GM20431 (cell line): ENCODE results near the gene CHCHD10.
"Not testable (repeated sequence)": the region's sequence is repeated elsewhere in the genome, so short reads cannot be mapped to it uniquely, and the experiment has no call there.

ENCODE experiments used
- in situ Hi-C: fragments of 300-500 bp; cut with MseI, MboI; formaldehyde crosslinking; loops from one replicate; pipeline ENCODE4 v1.15.0; 2020; ENCODE audit warnings: low sequenced_read_pairs; ENCODE audit not compliant: unreplicated experiment

CHCHD10 gene

DNA sequence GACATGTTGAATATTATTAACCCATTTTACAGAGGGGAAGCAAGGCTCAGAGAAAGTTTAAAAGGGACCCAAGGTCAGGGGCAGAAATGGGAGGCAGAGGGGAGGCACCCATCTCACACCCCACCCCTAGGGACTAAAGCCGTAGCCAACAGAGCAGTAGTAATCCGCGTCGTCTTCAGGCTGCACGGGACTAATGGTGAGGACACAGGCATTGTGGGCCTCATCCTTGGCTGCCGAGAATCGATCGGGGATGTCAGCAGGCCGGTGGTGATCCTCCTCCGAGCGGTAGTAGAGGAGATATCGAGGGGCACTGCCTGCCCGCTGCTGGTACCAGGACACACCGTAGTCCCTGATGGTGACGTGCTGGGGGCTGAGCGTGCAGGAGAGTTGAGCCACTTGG lies 15.0 kb downstream of the CHCHD10 start:
- in situ Hi-C loops = no loop called here

DNA sequence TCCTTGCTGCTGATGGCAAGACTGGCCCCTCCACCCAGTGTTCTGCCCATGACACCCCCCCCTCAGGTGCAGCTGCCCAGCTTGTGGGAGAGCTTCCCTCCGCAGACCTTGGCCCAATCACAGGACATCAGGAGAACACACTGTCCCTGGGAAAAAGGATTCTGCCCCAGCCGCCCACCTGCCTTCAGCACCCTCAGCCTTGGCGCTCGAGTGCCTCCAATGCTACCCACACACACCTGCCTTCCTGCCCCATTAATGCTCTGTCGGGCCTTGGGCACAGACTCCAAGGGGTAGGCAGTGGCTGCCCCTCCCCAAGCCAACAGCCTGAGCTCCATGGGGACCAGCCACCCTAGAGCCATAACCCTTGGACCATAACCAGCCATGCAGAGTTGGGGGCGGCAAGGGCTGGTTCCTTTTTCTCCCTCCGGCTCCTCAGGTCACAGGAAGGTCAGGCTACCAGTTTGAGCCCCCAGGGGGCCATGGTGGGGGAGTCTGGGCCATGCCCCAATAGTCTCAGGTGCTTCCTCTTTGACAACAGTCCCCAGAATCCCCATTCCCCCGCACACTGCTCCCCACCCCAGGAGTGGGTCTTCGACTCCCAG lies 15.6 kb downstream of the CHCHD10 start:
- in situ Hi-C loops = no loop called here

DNA sequence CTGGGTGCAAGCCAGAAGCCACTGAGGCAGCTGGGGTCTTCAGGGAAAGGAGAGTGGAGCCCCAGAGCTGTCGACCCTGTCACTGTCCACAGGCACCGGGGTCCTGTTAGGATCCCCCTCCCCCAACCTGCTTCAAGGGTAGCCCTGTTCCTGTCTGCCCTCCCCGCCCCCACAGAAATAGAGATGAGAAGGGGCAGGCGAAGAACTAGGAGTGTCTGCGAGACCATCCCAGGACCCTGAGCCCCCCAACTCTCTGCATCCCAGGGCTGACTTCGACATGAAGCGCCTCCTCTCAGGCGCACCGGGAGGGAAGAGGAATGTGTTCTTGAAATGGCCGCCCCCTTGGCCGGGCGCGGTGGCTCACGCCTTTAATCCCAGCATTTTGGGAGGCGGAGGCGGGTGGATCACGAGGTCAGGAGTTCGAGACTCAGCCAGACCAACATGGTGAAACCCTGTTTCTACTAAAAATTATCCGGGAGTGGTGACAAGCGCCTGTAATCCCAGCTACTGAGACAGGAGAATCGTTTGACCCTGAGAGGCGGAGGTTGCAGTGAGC lies 16.3 kb downstream of the CHCHD10 start:
- in situ Hi-C loops = no loop called here

DNA sequence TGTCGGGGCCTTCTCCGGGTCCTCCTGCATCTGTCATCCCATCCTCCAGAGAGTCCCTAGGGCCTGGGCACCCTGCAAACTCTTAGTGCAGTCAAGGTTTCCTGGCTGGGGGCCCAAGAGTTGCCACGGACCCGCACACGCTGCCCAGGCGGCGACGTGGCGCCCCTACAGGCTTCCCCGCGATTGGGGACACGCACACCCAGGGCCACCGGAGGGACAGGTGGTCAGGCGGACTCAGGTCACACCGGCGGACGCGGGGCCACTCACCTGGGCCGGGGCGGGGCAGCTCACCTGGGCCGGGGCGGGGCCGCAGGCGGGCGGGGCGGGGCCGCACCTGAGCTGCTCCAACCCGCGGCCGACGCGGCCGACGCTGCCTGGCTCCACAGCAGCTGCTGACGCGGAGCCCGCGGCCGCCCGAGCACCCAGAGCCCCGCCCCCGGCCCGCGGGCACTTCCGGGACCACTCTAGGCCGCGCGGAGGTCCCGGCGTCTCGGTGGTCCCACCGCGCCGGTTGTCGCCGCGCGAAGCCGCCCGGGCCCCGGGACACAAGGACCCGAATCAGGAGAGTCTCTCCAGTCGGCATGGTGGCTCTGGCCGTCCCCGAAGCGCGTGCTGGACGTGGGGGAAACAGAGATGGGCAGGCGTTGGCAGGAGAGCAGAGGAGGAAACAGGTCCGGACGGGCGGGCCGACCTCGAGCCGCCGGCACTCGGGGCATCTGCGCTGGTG lies 16.9 kb downstream of the CHCHD10 start, which contains the start of gene ZNF70:
Gene ZNF70 (minus strand): TSS at position 399 of the 727 bp plus-strand sequence. CDS start 5,972 bp downstream, outside the sequence.
- in situ Hi-C loops = no loop called here

DNA sequence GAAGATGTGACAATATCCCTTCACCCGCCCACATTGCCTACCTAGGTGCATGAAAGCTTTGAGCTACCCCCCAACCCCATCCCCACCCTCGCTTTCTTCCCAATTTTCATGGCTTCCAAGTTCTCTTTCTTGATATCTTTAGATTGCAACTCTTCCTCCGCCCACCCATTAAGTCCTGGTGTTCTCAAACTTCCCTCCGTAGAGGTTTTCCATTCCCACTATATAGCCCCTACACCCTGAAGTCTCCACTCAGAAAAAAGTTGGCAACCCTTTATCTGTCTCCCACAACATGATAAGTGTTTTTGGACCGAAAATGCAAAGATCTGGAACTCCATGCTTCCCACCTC lies 17.4 kb downstream of the CHCHD10 start:
- in situ Hi-C loops = no loop called here

DNA sequence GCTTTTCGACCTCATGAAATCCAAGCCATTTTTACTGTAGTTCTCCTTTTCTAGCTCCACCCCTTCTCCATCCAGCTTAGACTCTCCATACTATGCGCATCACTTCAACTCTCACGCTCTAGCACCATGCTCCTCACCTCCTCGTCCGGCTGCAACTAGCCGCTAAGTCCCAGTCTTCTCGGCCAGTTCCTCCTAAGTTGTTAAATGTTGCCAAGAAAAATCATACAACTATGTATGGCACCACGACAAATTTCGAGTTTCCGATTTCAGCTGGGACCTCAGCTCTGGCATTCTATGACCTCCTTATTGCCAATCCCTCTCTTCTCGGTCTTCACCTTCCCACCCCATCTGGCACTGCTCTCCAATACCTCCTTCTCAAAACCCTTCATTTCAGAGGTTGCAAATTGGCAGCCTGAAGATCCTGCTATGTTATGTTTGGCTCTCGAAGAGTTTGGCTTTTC lies 17.9 kb downstream of the CHCHD10 start:
- in situ Hi-C loops = no loop called here

DNA sequence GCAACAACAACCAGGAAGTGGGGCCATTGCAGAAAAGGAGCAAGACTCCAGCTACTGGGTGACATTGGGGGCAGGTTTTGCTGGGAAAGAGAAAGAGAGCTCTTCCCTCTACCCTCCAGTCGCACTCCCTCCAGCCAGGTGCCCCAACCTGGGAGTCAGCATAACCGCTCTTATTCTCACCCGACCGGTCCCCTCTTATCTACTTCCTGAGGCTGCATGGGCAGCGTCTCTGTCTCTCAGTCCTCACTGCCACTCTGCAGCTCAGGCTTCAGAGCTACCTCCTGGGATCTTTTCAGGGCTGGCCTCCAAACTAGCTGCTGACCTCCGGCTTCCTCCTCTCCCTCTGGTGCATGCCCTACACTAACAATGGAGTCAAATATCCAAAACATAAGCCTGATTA lies 22.0 kb downstream of the CHCHD10 start:
- in situ Hi-C loops = no loop called here

DNA sequence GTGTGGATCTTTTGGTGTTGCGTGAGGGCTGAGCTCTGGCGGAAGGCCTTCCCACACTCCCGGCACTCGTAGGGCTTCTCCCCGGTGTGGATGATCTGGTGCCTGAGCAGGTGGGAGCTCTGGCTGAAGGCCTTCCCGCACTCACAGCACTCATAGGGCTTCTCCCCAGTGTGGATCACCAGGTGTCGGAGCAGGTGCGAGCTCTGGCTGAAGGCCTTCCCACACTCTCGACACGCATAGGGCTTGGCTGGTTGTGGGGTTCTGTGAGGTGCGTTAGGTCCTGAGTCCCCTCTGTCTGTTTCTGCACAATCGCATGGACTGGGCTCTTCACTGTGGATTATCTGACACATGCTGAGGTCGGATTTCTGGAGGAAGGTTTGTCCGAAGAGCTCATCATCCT lies 23.3 kb downstream of the CHCHD10 start:
- in situ Hi-C loops = no loop called here

DNA sequence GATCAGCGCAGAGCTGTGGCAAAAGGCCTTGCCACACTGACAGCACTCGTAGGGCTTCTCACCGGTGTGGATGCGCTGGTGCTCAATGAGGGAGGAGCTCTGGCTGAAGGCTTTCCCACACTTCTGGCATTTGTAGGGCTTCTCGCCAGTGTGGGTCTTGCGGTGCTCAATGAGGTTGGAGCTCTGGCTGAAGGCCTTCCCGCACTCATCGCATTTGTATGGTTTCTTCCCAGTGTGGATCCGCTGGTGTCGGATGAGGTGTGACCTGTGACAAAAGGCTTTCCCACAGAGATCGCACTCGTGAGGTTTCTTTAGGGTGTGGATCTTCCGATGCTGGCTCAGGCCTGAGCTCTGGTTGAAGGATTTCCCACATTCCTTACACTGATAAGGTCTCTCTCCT lies 23.8 kb downstream of the CHCHD10 start:
- in situ Hi-C loops = no loop called here

DNA sequence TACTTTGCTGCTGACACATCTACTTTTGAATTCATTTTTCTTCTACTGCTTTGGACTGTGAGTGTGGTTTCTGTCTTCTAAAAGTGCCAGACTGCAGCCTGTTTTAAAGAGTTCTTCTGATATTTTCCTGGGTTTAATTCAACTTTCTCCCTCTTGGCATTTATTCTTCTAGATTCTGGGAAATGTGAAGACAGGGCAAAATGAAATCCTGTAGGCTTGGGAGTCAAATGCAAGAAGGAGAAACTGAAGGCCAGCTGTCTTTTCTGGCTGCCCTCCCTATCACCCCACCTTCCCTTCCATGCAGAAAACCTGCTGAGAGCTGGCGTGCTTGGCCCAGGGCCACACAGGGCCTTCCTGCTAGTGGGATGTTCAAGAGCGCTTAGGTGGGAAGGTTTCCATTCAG lies 24.5 kb downstream of the CHCHD10 start:
- in situ Hi-C loops = no loop called here

DNA sequence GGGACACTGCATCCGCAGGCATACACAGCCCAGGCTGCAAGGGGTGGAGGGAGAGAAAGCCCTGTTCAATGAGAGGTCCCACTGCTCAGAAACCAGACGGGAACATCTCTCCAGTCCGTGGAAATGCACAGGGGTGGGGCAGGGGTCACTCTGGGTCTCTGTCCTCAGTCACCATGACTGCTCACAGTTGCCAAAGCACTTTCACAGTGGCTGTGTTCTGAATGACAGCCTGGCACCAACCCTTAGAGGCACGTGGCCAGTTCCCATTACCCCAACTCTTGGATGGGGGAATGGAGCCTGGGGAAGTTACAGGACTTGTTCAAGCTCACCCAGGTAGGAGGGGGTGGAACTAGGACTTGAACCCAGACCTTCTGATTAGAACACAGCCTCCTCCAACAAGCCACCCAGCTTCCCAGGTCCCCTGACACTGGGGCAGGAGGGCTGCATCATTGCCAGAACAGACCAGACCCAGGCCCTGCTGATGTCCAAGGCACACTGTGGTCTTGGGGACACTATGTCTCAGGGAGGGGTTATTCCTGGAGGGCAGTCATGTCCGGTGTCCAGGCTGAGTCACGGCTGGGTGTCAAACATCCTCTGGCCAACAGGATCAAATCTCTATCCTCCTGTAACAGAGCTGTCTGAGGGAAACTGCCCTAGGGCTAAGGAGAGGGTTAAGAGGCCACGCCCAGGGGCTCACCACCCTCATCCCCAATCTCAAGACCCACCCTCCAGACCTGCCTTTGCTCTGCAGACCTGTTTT lies 25.1 kb downstream of the CHCHD10 start:
- in situ Hi-C loops = no loop called here

DNA sequence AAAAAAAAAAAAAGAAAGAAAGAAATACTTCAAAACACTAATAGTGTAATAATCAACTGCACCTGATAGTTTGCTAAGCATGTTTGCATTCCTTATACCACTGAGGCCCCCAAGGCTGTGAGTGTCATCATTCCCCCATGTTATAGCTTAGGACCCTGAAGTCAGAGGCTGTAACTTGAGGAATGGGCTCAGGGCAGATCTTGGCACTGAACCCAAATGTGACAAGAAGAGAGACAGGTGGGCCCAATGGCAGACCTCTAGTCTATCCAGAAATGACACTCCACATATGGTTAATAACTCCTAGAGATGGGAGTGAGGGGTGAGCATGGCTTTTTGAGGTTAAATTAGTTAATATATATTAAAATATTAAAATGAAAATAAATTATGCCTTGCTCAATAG lies 30.1 kb downstream of the CHCHD10 start:
- in situ Hi-C loops = no loop called here

DNA sequence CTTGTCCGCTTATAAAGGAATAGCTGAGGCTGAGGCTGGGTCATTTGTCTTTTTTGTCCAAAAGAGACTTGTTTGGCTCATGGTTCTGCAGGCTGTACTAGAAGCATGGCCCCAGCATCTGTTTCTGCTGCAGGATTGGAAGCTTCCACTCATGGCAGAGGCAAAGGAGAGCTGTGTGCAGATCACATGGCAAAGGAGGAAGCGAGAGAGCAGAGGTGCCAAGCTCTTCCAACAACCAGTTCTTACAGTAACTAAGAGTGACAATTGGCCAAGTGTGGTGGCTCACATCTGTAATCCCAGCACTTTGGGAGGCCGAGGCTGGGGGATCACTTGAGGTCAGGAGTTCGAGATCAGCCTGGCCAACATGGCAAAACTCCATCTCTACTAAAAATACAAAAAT lies 39.7 kb downstream of the CHCHD10 start:
- in situ Hi-C loops = not testable (repeated sequence)

DNA sequence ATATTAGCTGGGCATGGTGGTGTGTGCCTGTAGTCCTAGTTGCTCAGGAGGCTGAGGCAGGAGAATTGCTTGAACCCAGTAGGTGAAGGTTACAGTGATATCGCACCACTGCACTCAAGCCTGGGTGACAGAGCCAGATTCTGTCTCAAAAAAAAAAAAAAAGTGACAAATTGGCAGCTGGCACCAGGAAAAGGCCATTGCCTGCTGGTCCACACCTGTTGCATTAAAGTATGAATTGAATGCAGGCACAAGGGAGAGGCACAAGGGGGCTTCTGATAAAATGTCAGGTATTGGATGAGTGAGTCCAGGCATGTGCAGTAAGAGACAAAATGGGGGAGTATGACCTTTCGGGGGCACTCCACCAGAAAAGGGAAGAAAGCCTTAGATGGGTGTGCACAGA lies 45.0 kb downstream of the CHCHD10 start:
- in situ Hi-C loops = no loop called here

DNA sequence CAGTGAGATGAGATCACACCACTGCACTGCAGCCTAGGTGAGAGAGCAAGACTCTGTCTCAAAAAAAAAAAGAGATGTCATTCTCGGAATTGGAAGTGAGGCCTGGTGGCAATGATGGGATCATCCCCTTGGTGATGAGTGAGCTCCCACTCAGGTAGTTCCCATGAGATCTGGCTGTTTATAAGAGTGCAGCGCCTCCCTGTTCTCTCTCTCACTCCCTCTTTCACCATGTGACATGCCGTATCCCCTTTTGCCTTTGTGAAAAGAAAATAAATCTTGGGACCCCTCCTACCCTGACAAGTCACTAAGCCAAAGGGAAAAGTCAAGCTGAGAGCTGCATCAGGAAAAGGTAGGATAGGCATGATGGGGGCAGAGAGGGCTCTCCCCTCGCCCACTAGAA lies 45.6 kb downstream of the CHCHD10 start:
- in situ Hi-C loops = no loop called here

DNA sequence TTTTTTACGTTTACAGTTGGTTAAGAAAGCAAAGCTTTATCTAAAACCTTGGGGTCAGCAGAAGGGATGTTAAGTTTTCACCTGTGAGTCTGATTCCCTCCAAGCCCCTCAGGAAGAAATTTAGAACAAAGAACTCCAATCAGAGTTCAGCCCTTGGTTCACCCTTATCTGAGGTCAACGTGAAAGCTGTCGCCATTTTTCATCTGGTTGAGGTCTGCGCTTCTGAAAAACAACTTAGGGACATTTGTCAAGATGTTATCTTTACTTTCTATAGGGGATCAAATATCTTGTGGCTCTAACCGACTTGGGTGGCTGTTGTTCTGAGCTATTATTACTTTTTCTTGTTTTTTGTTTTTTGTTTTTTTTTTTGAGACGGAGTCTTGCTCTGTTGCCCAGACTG lies 46.9 kb downstream of the CHCHD10 start:
- in situ Hi-C loops = no loop called here

DNA sequence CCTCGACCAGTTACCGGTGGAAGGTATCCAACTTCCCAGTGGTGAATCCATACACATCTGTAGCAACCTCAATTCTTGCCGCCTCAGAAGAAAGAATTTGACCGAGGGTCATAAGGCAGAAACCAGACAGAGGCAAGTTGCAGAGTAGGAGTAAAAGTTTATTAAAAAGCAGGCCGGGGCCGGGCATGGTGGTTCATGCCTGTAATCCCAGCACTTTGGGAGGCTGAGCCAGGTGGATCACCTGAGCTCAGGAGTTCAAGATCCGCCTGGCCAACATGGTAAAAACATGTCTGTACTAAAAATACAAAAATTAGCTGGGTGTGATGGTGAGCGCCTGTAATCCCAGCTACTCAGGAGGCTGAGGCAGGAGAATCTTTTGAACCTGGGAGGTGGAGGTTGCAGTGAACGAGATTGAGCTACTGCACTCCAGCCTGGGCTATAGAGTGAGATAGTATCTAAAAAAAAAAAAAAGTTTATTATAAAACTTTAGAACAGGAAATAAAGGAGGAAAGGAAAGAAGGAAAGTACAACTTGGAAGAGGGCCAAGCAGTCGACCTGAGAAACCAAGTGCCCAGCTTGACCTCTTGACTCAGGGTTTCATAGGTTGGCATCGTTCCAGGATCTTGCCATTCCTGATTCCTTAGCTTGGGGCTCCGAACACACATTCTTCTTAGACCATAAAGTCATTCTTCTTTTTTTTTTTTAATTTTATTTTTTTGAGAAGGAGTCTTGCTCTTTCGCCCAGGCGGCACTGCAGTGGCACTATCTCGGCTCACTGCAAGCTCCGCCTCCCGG lies 49.2 kb downstream of the CHCHD10 start:
- in situ Hi-C loops = no loop called here

DNA sequence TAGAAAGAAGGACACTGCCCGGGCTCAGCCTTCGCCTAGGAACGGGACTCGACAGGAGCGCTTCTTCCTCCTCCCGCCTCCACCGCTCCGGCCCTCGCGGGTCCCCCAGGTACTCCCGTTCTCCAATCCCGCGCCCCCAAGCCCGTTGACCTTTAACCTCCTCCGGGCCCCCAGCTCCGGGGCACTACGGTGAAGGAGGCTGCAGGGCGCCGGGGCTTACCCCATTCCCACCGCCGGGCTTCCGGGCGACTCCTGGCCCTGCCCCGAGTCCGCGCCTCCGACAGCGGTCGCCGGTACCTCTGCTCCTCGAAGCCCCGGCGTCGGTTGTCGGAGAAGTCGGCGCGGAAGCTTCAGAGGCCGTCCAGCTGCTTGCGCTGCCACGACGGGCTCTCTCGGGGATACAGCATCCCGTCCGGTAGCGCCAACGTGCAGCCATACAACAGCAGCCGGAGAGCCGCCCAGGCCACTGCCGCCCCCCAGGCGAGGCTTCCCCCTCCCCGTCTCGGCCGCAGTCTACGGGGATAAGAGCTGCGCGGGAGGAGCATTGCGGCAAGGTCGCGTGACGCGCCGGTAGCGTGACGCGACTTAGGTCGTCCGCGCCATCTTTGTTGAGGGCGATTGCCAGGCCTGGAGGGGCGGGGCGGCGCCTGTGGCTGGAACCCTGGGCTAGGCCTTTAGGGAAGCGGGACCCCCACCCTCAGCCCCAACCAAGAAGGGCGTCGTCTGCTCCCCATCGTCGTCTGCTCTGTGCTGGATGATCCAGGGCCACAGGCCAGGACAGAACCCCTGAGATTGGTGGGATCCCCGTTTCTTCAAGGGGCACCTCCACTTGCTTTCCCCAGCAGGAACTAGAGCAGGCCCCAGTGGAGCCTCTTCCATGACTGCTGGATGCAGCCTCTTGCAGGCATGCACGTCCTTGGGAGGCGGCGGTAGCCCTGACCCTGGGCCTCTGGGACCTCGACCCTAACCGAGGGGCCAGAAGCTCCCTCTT lies 50.7 kb downstream of the CHCHD10 start:
- in situ Hi-C loops = no loop called here
